ENCODE results near the gene SH3YL1. TPM values are rescaled to one million over a fixed set of nuclear protein-coding genes. Genes with fewer than 3 reads are reported as not detected.

The SH3YL1 gene
- total RNA-seq, 1 donor from 2014 or later, result 90.3 TPM

- DNase-seq (ENCODE audit: low spot score), result no peak
Measured at GRCh38 chr2:258933-259332, 4.9 kb downstream of the SH3YL1 start.

GRCh38 chr2:257842-258241, 6.0 kb downstream of the SH3YL1 start:
- no peak for DNase-seq (ENCODE audit: low spot score)

- no peak for DNase-seq (ENCODE audit: low spot score)
Measured at GRCh38 chr2:257429-257828, 6.4 kb downstream of the SH3YL1 start.

GRCh38 chr2:256094-256493, 7.7 kb downstream of the SH3YL1 start:
- DNase-seq (ENCODE audit: low spot score), result no peak

- no peak for DNase-seq (ENCODE audit: low spot score)
Measured at GRCh38 chr2:255195-255594, 8.6 kb downstream of the SH3YL1 start.

GRCh38 chr2:254241-254640, 9.6 kb downstream of the SH3YL1 start:
- DNase-seq (ENCODE audit: low spot score), result no peak

- DNase-seq (ENCODE audit: low spot score), result no peak
Measured at GRCh38 chr2:253202-253638, 10.6 kb downstream of the SH3YL1 start.

- no peak for DNase-seq (ENCODE audit: low spot score)
Measured at GRCh38 chr2:252001-252602, 11.7 kb downstream of the SH3YL1 start.

- DNase-seq (ENCODE audit: low spot score), result no peak
Measured at GRCh38 chr2:249538-250042, 14.2 kb downstream of the SH3YL1 start.

GRCh38 chr2:248724-249123, 15.1 kb downstream of the SH3YL1 start:
- DNase-seq (ENCODE audit: low spot score), result no peak

GRCh38 chr2:246489-247144, 17.2 kb downstream of the SH3YL1 start:
- DNase-seq (ENCODE audit: low spot score), result no peak

GRCh38 chr2:244547-244946, 19.3 kb downstream of the SH3YL1 start:
- DNase-seq (ENCODE audit: low spot score), result no peak

- DNase-seq (ENCODE audit: low spot score), result no peak
Measured at GRCh38 chr2:238869-239268, 25.0 kb downstream of the SH3YL1 start.

- DNase-seq (ENCODE audit: low spot score), result no peak
Measured at GRCh38 chr2:238431-238830, 25.4 kb downstream of the SH3YL1 start.

- no peak for DNase-seq (ENCODE audit: low spot score)
Measured at GRCh38 chr2:237878-238277, 26.0 kb downstream of the SH3YL1 start.

GRCh38 chr2:236993-237539, 26.8 kb downstream of the SH3YL1 start:
- DNase-seq (ENCODE audit: low spot score), result no peak

GRCh38 chr2:234421-234820, 29.4 kb downstream of the SH3YL1 start:
- DNase-seq (ENCODE audit: low spot score), result no peak

- DNase-seq (ENCODE audit: low spot score), result no peak
Measured at GRCh38 chr2:233030-233429, 30.8 kb downstream of the SH3YL1 start.

- no peak for DNase-seq (ENCODE audit: low spot score)
Measured at GRCh38 chr2:231521-232185, 32.2 kb downstream of the SH3YL1 start.

- DNase-seq (ENCODE audit: low spot score), result no peak
Measured at GRCh38 chr2:228518-229278, 35.1 kb downstream of the SH3YL1 start.

- DNase-seq (ENCODE audit: low spot score), result no peak
Measured at GRCh38 chr2:228115-228514, 35.7 kb downstream of the SH3YL1 start.

Measured in ureter (tissue), 1 donor.